Smooth muscle cell (in vitro differentiated cells): ENCODE data around the gene PDE3A. TPM values are rescaled to one million over a fixed set of nuclear protein-coding genes. Genes with fewer than 3 reads are reported as not detected.
A peak's percentile ranks its signal among the peaks of the same experiment; 100 is the strongest.

Experiments used
- DNase-seq: peaks from one replicate; lab custom pipeline; 2025; ENCODE audit not compliant: unreplicated experiment; lab: John Stamatoyannopoulos, UW
- H2AFZ ChIP-seq: fragments of 200-600 bp; sonication (generic); 2 replicates; pipeline ENCODE4 v1.6.0; 2016; ENCODE audit warnings: antibody characterized with exemption, low read depth, mild to moderate bottlenecking
- H3F3A ChIP-seq: fragments of 200-600 bp; sonication (generic); 2 replicates; pipeline ENCODE4 v1.6.0; 2017; ENCODE audit warnings: antibody characterized with exemption, low read depth
- H3K27ac ChIP-seq: fragments of 200-600 bp; sonication (generic); 2 replicates; pipeline ENCODE4 v1.5.1; 2016; ENCODE audit warnings: low read depth, mild to moderate bottlenecking
- H3K27me3 ChIP-seq: fragments of 200-600 bp; sonication (generic); 2 replicates; pipeline ENCODE4 v1.6.1; 2016; ENCODE audit warnings: low read depth, mild to moderate bottlenecking
- H3K36me3 ChIP-seq: fragments of 200-600 bp; sonication (generic); 2 replicates; pipeline ENCODE4 v1.5.1; 2016; ENCODE audit warnings: low read depth
- H3K4me1 ChIP-seq: fragments of 200-600 bp; sonication (generic); 2 replicates; pipeline ENCODE4 v1.5.1; 2016; ENCODE audit warnings: low read depth
- H3K4me2 ChIP-seq: fragments of 200-600 bp; sonication (generic); 2 replicates; pipeline ENCODE4 v1.6.0; 2016; ENCODE audit warnings: mild to moderate bottlenecking
- H3K4me3 ChIP-seq: fragments of 200-600 bp; sonication (generic); 2 replicates; pipeline ENCODE4 v1.5.1; 2016; ENCODE audit warnings: mild to moderate bottlenecking
- H3K79me2 ChIP-seq: fragments of 200-600 bp; sonication (generic); 2 replicates; pipeline ENCODE4 v1.6.0; 2016; ENCODE audit warnings: low read depth, mild to moderate bottlenecking
- H3K9ac ChIP-seq: fragments of 200-600 bp; sonication (generic); 2 replicates; pipeline ENCODE4 v1.6.0; 2016; ENCODE audit warnings: low read depth
- H3K9me3 ChIP-seq: fragments of 200-600 bp; sonication (generic); replicated peaks from 2 replicates; pipeline ENCODE4 v1.5.1; 2016; ENCODE audit warnings: low read depth
- H4K20me1 ChIP-seq: fragments of 200-600 bp; sonication (generic); 2 replicates; pipeline ENCODE4 v1.6.0; 2016; ENCODE audit warnings: low read depth
- CTCF ChIP-seq: fragments of 200-600 bp; sonication (generic); IDR thresholded peaks from 2 replicates; pipeline ENCODE4 v1.5.1; 2017; ENCODE audit warnings: borderline replicate concordance, mild to moderate bottlenecking, antibody characterized with exemption; ENCODE audit not compliant: insufficient read depth, poor library complexity, severe bottlenecking
- WGBS: methylation state at CpG from one replicate; pipeline ENCODE4 v1.1.7; 2016; ENCODE audit warnings: low lambda C conversion rate; 5-methylcytosine and 5-hydroxymethylcytosine counted together
- polyA plus RNA-seq: library from polyadenylated mRNA; unstranded; fragments of >200 nt; fragmentation: Nextera tagmentation; extraction: Ambion mirVana; gene quantifications from 2 replicates; pipeline ENCODE4 v1.2.1, GENCODE V29; 2016
- total RNA-seq: library from RNA; depleted of rRNA; stranded (reverse); fragments of >200 nt; gene quantifications from 2 replicates; pipeline ENCODE4 v1.2.3, GENCODE V29; 2014

Gene PDE3A
- total and polyA plus RNA-seq, 2 experiments from 2014 or later, result 1.3 to 6.1 TPM

- no peaks in the 10 kb centered on the region for H3K79me2 ChIP-seq
- H3F3A ChIP-seq, result no peaks in the 10 kb centered on the region
- no peaks in the 10 kb centered on the region for H3K4me1 ChIP-seq
- no peak overlapping the region for H3K4me2 ChIP-seq
- no peak for DNase-seq
- peak; percentile 38 for TF ChIP-seq CTCF
- H3K4me3 ChIP-seq, result no peak overlapping the region
- no peak overlapping the region for H3K27ac ChIP-seq
- H3K27me3 ChIP-seq, result no peaks in the 10 kb centered on the region
- no peaks in the 10 kb centered on the region for H4K20me1 ChIP-seq
- WGBS, result 68% methylated on average over 5 of the region's 5 CpGs
- H3K9me3 ChIP-seq, result no peaks in the 10 kb centered on the region
- H3K9ac ChIP-seq, result no peak overlapping the region
- H3K36me3 ChIP-seq, result no peaks in the 10 kb centered on the region
- no peak overlapping the region for H2AFZ ChIP-seq
These were observed 256.4 kb downstream of the PDE3A start for GRCh38 chr12:20624718-20625117.

GRCh38 chr12:20625531-20625930 is 257.2 kb downstream of the PDE3A start:
- no peaks in the 10 kb centered on the region for H3K27me3 ChIP-seq
- no peak for DNase-seq
- no peak for TF ChIP-seq CTCF
- H3K79me2 ChIP-seq, result no peaks in the 10 kb centered on the region
- no peak overlapping the region for H3K4me2 ChIP-seq
- whole genome bisulfite sequencing, result 85% methylated on average over 2 of the region's 2 CpGs
- H3K9me3 ChIP-seq, result no peaks in the 10 kb centered on the region
- H3K4me1 ChIP-seq, result no peaks in the 10 kb centered on the region
- H3K4me3 ChIP-seq, result no peak overlapping the region
- no peak overlapping the region for H3K9ac ChIP-seq
- H3K36me3 ChIP-seq, result no peaks in the 10 kb centered on the region
- H4K20me1 ChIP-seq, result no peaks in the 10 kb centered on the region
- H3F3A ChIP-seq, result no peaks in the 10 kb centered on the region
- no peak overlapping the region for H2AFZ ChIP-seq
- no peak overlapping the region for H3K27ac ChIP-seq

GRCh38 chr12:20627001-20627588 is 258.8 kb downstream of the PDE3A start:
- H3K27me3 ChIP-seq, result no peaks in the 10 kb centered on the region
- no peak overlapping the region for H3K4me3 ChIP-seq
- H3K36me3 ChIP-seq, result no peaks in the 10 kb centered on the region
- DNase-seq, result no peak
- H3K9me3 ChIP-seq, result no peaks in the 10 kb centered on the region
- no peaks in the 10 kb centered on the region for H3K79me2 ChIP-seq
- H3F3A ChIP-seq, result no peaks in the 10 kb centered on the region
- H3K9ac ChIP-seq, result no peak overlapping the region
- no peaks in the 10 kb centered on the region for H4K20me1 ChIP-seq
- H3K4me2 ChIP-seq, result no peak overlapping the region
- no peaks in the 10 kb centered on the region for H3K4me1 ChIP-seq
- 58% methylated on average over 1 of the region's 1 CpG for WGBS
- H2AFZ ChIP-seq, result no peak overlapping the region
- no peak for TF ChIP-seq CTCF
- no peak overlapping the region for H3K27ac ChIP-seq

- Histone ChIP-seq H3K36me3 (no peaks in the 10 kb centered on the region), H3K27me3 (no peaks in the 10 kb centered on the region), H3K9me3 (no peaks in the 10 kb centered on the region), H3F3A (no peaks in the 10 kb centered on the region), H3K79me2 (no peaks in the 10 kb centered on the region), H4K20me1 (no peaks in the 10 kb centered on the region), H3K9ac (no peak overlapping the region), H2AFZ (no peak overlapping the region), H3K4me2 (no peak overlapping the region), H3K27ac (no peak overlapping the region), H3K4me3 (no peak overlapping the region), H3K4me1 (no peaks in the 10 kb centered on the region)
- 91% methylated on average over 9 of the region's 9 CpGs for WGBS
- no peak for TF ChIP-seq CTCF
- no peak for DNase-seq
These were observed 260.0 kb downstream of the PDE3A start for GRCh38 chr12:20628226-20628787.
